Measurements from ENCODE around the gene ABI3.
"Not testable (repeated sequence)": the region's sequence is repeated elsewhere in the genome, so short reads cannot be mapped to it uniquely, and the experiment has no call there.

The ABI3 gene

DNA sequence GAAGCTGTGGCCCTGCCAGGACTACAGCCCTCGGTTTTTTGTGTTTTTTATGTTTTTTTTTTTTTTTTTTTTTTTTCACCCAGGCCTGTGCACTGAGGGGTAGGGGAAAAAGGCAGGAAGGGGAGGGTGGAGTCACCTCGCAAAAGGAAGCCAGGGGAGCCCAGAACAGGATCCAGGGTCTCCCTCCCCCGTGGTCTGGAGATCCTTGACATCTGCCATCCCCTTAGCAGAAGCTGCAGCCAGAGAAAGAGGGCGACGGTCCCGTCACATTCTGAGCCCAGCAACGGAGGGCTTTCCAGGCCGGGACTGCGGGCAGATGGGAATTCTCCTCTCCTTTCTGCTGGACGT is 49.1 kb downstream of the ABI3 start:
- H3K27ac ChIP-seq (ENCODE audit: low read length) = no peak overlapping the region
- H3K4me2 ChIP-seq (ENCODE audit: low read depth, low read length) = peak overlapping the region; percentile 99
- H4K20me1 ChIP-seq (ENCODE audit: insufficient read depth, low read length) = no peaks in the 10 kb centered on the region
- no peak overlapping the region for H3K9ac ChIP-seq (ENCODE audit: low read length)
- no peaks in the 10 kb centered on the region for H3K4me1 ChIP-seq (ENCODE audit: low read length)
- H3K9me2 ChIP-seq (replicated peaks; ENCODE audit: insufficient read depth, low read length) = no peaks in the 10 kb centered on the region
- no peaks in the 10 kb centered on the region for H3K79me2 ChIP-seq (ENCODE audit: low read length)
- peak overlapping the region; percentile 62 for H3K4me3 ChIP-seq (ENCODE audit: low read length)
- TF ChIP-seq EZH2phosphoT487 (IDR thresholded peaks at IDR 0.05; ENCODE audit: low read length) = no peak
- TF ChIP-seq EZH2 (optimal IDR thresholded peaks at IDR 0.05; ENCODE audit: low read depth, low read length) = no peak
- TF ChIP-seq CTCF (IDR thresholded peaks at IDR 0.05; ENCODE audit: low read length) = no peak
- H3K9me3 ChIP-seq (replicated peaks; ENCODE audit: insufficient read depth, low read length) = no peaks in the 10 kb centered on the region
- no peak for DNase-seq
- peak overlapping the region; percentile 66; the same call in 1 of the 2 replicates for H2AFZ ChIP-seq (ENCODE audit: low read length)
- no peaks in the 10 kb centered on the region for H3F3A ChIP-seq (ENCODE audit: insufficient read depth, low read length)
- peaks cover 9% of the 10 kb centered on the region for H3K27me3 ChIP-seq (replicated peaks; ENCODE audit: insufficient read depth, low read length)
- H3K36me3 ChIP-seq (replicated peaks; ENCODE audit: insufficient read depth, low read length) = no peaks in the 10 kb centered on the region

- Histone ChIP-seq H3F3A (ENCODE audit: insufficient read depth, low read length) (no peaks in the 10 kb centered on the region), H3K27me3 (replicated peaks; ENCODE audit: insufficient read depth, low read length) (peaks cover 9% of the 10 kb centered on the region), H2AFZ (ENCODE audit: low read length) (peak overlapping the region; percentile 87), H3K4me2 (ENCODE audit: low read depth, low read length) (peak overlapping the region; percentile 99), H3K4me3 (ENCODE audit: low read length) (peak overlapping the region; percentile 62), H3K79me2 (ENCODE audit: low read length) (no peaks in the 10 kb centered on the region), H3K36me3 (replicated peaks; ENCODE audit: insufficient read depth, low read length) (no peaks in the 10 kb centered on the region), H4K20me1 (ENCODE audit: insufficient read depth, low read length) (no peaks in the 10 kb centered on the region), H3K4me1 (ENCODE audit: low read length) (no peaks in the 10 kb centered on the region), H3K9ac (ENCODE audit: low read length) (peak overlapping the region; percentile 9; the same call in 1 of the 2 replicates), H3K9me3 (replicated peaks; ENCODE audit: insufficient read depth, low read length) (no peaks in the 10 kb centered on the region), H3K9me2 (replicated peaks; ENCODE audit: insufficient read depth, low read length) (no peaks in the 10 kb centered on the region), H3K27ac (ENCODE audit: low read length) (no peak overlapping the region)
- peak; percentile 12 for DNase-seq
- no peak for TF ChIP-seq EZH2phosphoT487 (IDR thresholded peaks at IDR 0.05; ENCODE audit: low read length)
- no peak for TF ChIP-seq EZH2 (optimal IDR thresholded peaks at IDR 0.05; ENCODE audit: low read depth, low read length)
- no peak for TF ChIP-seq CTCF (IDR thresholded peaks at IDR 0.05; ENCODE audit: low read length)
Measured at GRCh38 chr17:49260011-49260816, 49.7 kb downstream of the ABI3 start.

DNA sequence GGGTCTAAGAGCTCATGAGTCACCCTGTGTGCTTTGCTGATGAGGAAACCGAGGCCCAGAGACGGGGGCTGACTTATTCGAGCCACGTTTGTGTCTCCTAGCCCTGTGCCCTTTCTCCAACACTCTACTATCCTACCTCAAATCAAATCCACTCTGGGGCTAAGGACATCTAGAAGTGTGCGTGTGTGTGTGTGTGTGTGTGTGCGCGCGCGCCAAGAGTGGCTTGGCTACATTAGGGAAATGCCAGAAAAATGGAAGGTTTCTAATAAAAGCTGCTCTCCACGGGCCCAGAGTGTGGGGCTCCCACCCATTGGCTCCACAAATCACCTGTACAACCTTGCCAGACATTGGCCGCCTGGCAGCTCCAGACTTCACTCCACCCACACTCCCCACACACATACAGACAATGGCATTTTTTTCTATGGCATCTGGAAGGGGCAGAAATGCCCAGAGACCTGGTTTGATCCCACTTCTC is 50.3 kb downstream of the ABI3 start:
- H3F3A ChIP-seq (ENCODE audit: insufficient read depth, low read length) = no peaks in the 10 kb centered on the region
- no peak overlapping the region for H3K27ac ChIP-seq (ENCODE audit: low read length)
- H3K9ac ChIP-seq (ENCODE audit: low read length) = peak overlapping the region; percentile 9; the same call in 1 of the 2 replicates
- no peak for TF ChIP-seq CTCF (IDR thresholded peaks at IDR 0.05; ENCODE audit: low read length)
- no peak for TF ChIP-seq EZH2phosphoT487 (IDR thresholded peaks at IDR 0.05; ENCODE audit: low read length)
- TF ChIP-seq EZH2 (optimal IDR thresholded peaks at IDR 0.05; ENCODE audit: low read depth, low read length) = no peak
- no peaks in the 10 kb centered on the region for H3K9me3 ChIP-seq (replicated peaks; ENCODE audit: insufficient read depth, low read length)
- H3K4me3 ChIP-seq (ENCODE audit: low read length) = peak overlapping the region; percentile 62
- H3K27me3 ChIP-seq (replicated peaks; ENCODE audit: insufficient read depth, low read length) = peaks cover 9% of the 10 kb centered on the region
- H3K79me2 ChIP-seq (ENCODE audit: low read length) = no peaks in the 10 kb centered on the region
- H3K4me2 ChIP-seq (ENCODE audit: low read depth, low read length) = peak overlapping the region; percentile 99
- H2AFZ ChIP-seq (ENCODE audit: low read length) = peak overlapping the region; percentile 87
- no peaks in the 10 kb centered on the region for H3K9me2 ChIP-seq (replicated peaks; ENCODE audit: insufficient read depth, low read length)
- H4K20me1 ChIP-seq (ENCODE audit: insufficient read depth, low read length) = no peaks in the 10 kb centered on the region
- H3K36me3 ChIP-seq (replicated peaks; ENCODE audit: insufficient read depth, low read length) = no peaks in the 10 kb centered on the region
- no peaks in the 10 kb centered on the region for H3K4me1 ChIP-seq (ENCODE audit: low read length)
- DNase-seq = no peak

DNA sequence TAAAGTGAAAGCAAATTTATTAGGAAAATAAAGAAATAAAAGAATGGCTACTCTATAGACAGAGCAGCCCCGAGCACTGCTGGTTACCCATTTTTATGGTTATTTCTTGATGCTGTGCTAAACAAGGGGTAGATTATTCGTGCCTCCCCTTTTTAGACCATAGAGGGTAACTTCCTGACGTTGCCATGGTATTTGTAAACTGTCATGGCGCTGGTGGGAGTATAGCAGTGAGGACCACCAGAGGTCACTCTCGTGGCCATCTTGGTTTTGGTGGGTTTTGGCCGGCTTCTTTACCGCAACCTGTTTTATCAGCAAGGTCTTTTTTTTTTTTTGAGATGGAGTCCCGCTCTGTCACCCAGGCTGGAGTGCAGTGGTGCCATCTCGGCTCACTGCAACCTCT is 51.0 kb downstream of the ABI3 start:
- H3K27me3 ChIP-seq (replicated peaks; ENCODE audit: insufficient read depth, low read length); H3F3A ChIP-seq (ENCODE audit: insufficient read depth, low read length); DNase-seq; H3K4me3 ChIP-seq (ENCODE audit: low read length); H3K9ac ChIP-seq (ENCODE audit: low read length); H3K9me2 ChIP-seq (replicated peaks; ENCODE audit: insufficient read depth, low read length); H3K4me1 ChIP-seq (ENCODE audit: low read length); H3K79me2 ChIP-seq (ENCODE audit: low read length); H3K27ac ChIP-seq (ENCODE audit: low read length); H3K9me3 ChIP-seq (replicated peaks; ENCODE audit: insufficient read depth, low read length); H3K36me3 ChIP-seq (replicated peaks; ENCODE audit: insufficient read depth, low read length); H3K4me2 ChIP-seq (ENCODE audit: low read depth, low read length); H4K20me1 ChIP-seq (ENCODE audit: insufficient read depth, low read length); H2AFZ ChIP-seq (ENCODE audit: low read length): not testable (repeated sequence)
